HS-27A (cell line): Measurements from ENCODE around the gene ALK.

Experiments used
- DNase-seq: peaks from one replicate; pipeline ENCODE4 v3.0.0-alpha.2; 2012; ENCODE audit warnings: low read depth, missing footprints

Gene ALK

DNA sequence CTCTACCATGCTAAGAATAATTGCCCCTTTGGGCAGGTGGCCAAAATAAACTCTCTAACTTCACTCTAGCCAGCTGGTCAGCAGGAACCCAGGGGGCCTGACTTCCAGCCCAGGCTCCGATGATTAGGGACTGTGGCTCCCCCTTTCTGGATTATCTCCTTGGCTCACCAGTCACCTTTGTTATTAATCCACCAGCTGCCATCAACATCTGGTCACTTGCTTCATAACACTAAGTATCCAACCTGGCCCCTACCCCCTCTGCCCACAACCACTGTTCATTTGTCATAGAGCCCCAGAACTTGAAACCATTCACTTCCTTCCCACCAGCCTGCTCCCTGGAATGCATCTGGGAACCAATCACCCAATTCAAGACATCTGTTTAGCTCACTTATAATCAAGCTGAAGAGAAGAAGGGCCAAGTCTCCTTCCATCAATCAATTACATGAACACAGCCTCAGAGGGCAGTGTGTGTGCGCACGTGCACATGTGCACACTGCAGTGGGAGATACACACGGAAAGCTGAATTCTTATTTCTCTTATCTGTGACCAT, 215.1 kb downstream of the ALK start:
- DNase-seq = no peak

DNA sequence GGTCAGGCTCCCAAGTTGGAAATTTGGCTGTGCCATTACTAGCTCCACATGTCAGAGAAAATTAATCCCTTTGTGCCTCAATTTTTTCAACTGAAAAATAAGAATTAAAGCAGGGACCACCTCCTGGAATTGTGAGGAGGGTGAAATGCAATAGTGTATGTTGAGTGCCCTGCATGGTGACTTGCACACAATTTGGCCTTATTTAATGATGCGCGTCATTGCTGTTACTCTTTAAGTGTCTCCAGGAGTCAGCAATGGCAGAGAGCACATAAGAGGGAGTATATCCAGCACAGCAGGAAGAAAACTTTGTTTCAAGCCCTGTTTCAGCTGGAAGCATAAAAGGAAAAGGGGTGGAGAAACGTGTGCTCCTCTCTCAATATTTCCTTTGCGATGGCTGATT, 215.8 kb downstream of the ALK start:
- DNase-seq = no peak

DNA sequence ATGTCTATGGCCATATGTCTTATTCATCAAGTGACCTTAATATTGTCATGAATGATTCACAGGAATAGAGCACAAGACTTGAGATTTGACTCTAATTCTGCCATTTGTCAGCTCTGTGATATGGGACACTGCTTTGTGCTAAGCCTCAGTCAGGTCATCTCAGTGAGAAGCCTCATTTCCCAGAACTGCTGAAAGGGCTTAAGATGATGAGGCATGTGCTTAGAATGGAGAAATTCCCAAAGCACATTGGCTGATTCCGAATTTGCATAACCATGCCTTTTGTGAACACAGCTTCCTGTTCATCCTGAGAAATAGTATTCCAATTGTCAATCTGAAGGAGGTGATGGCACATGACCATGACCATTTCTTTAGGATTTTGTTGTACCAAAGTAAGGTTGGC, 218.1 kb downstream of the ALK start:
- no peak for DNase-seq

DNA sequence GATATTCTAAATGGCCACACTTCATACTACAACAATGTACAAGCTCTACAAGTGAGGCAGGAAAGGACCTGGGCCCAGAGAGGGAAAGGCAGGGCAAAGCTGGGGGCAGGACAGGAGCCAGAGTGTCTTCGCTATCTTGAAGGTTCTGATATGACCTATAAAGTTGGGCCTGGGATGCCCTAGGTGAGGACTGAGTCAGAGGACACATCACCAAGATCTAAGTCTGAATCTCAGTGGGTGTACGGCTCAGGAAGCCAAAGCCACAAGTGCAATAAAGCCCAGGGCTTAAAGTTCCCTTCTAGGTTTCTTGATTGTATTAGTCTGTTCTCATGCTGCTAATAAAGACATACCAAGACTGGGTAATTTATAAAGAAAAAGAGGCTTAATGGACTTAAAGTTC, 219.1 kb downstream of the ALK start:
- no peak for DNase-seq

DNA sequence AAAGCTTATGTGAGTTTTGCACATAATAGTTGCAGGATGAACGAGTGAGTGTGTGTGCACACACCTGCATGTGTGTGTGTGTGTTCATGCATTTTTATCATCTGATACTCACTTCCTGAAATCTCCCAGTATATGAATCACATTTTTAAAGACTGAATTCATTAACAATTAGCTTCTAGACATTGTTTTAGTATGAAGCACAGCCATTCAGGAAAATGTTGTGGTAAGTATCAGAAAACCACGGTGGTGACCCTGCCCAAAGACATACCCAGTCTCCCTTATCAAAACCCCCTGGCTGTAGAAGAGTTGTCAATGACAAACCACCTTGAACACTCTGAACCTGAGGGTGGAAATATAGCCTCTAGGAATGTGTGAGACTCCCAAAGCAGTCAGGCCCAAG, 220.8 kb downstream of the ALK start:
- peak; percentile 27 for DNase-seq

DNA sequence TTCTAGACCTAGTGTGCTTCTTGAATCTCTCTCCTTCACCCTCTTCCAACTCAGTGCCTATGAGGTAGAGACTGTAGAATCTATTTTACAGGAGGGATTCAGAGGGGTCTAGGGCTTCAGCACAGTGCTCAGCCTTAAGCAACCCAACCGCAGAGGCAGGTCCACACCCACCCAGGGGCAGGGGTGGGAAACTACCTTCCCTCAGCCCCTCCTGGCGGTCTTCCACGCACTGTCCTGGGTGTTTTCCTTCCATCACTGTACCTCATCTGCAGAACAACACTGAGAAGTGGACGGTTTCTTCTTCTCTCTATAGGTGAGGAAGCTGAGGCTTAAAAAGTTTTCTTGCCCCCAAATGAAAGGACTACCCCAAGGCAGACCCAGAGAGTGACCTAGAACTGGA, 222.3 kb downstream of the ALK start:
- no peak for DNase-seq

DNA sequence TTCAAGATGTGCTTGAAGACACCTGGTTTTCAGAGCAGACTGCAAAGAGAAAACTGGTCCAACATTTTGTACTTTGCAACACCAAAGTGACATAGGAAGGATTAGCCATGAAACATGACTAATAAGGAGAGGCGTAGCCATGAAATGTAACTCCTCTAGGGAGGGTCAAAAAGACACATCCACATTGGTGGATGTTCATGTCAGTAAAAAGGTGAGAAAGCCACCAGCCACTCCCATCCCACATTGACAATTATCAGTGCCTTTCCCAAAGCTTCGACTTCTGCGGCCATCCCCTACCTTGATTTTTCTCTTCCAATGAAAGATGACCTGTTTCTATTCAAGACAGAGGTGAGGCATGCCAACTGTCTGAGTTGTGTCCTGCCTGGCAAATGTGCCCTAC, 223.2 kb downstream of the ALK start:
- DNase-seq = no peak

DNA sequence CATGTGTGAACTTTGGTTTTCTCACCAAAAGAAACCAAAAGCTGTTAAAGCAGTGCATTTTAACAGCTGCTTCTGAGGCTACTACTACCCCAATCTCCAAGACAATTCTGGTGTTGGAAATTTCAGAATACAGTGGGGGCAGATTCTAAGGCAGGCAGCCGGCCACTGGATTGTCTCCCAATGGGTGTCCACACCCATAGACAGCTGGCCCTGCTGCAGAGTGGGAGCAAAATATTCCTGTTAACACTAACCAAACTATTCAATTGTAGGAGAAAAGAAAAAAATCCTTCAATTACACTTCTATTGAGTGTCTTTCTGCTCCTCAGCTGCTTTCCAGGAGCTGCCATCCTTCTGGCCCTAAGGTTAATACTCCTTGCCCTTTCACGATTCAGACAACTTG, 223.7 kb downstream of the ALK start:
- DNase-seq = no peak

DNA sequence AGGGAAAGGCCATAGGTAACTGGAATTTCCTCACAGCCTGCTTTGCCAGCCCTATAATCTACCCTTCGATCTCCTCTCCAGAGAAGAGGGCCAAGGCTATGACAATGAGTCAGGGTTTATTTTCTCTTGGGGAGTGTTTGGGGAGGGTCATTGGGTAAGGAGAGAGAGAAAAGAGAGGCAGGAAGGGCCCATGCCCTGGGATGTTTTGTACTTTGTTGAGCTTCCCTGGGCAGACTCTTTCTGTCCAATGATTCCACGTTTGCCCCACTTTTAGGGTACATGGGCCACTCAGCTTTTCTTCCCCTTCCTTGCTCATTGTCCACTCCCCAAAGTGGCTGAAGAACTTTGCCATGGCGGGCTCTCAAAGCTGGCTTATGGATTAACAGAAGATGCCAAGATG, 224.2 kb downstream of the ALK start:
- no peak for DNase-seq

DNA sequence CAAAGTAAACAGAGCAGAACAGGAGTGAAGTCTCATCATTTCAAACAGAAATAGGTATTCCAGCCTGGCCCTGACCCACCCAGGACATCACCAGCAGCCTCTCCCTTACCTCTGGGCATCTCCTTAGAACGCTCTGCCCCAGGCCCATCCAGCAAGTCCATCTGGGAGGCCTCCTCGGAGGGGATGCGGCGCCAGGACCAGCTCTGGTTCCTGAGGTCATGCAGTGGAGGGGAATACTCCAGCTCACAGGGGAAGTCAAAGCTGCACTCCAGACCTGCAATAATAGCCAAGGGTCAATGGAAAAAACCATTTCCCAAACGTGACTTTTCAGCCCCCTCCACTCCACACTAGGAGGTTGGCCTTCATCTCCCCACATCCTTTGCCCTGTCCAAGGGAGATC, 226.6 kb downstream of the ALK start:
- DNase-seq = no peak

DNA sequence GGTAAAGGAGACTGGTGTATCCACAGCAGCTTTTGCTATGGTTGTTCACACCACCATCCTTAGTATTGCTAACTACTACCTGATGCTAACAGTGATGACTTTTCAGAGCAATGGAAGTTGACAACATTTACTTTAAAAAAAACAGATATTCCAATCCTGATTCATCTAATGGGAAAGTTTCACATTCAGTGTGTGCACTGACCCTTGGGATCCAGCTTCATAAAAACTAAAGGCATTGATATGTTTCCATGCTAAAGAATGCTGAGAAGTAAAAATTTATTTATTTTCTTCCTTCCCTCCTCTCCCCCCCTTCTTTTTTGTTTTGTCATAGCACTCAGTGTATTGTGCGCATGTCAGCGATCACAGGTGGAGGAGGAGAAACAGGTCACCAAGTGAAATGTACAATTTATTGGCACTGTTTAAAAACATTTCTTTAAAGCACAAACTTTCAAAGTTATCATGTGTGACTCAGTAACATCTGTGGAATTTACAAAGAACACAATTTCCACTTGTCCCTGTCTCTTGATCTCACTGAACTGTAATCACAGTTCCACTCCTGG, 229.9 kb downstream of the ALK start:
- no peak for DNase-seq

DNA sequence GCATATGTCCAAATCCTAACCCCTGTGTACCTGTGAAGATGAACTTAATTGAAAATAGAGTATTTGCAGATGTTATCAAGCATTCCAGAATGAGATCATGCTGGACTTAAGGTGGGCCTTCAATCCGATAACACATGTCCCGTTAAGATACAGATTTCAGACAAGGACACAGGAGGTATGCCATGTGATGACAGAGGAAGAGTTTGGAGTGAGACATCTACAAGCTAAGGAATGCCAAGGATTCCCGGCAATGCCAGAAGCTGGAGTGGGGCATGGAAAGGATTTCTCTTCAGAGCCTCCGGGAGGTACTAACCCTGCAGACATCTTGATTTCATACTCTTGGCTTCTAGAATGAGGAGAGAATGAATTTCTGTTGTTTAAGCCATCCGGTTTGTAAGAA, 231.7 kb downstream of the ALK start:
- no peak for DNase-seq

DNA sequence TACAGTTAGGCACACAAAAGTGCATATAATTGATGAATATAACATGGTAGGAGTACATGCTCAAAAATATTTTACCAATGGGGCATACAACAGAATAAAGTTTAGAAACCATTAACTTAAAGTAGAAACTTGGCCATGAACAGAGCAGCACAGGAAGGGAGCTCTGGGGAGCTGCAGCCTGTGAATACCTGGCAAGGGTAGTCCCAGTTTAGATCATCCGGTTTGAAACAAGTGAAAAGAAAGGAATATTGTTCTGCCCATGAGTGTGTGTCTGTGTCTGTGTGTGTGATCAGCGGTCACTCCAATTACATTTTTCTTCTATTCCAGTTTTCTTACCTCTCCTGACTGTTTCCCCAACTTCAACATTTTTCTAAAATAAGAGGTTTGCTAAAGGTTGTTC, 233.0 kb downstream of the ALK start:
- DNase-seq = no peak

DNA sequence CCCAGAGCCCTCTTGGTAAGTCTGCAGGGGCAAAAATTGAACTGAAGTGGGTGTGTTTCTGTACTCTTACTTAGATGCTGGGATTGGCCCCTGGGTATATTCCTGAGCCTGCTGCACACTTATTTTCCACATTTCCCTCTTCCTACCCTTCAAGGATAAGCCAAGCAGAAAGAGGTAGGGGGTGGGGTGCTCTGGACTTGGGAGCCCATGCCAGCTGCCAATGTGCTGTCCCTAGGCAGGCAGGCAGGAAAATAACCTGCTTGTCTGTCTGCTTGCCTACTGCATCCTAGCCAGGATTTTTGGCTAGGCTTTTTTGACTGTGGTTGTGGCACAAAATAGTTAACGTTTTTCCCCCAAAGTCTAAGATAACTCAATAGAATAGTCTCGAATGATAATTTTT, 234.3 kb downstream of the ALK start:
- DNase-seq = no peak

DNA sequence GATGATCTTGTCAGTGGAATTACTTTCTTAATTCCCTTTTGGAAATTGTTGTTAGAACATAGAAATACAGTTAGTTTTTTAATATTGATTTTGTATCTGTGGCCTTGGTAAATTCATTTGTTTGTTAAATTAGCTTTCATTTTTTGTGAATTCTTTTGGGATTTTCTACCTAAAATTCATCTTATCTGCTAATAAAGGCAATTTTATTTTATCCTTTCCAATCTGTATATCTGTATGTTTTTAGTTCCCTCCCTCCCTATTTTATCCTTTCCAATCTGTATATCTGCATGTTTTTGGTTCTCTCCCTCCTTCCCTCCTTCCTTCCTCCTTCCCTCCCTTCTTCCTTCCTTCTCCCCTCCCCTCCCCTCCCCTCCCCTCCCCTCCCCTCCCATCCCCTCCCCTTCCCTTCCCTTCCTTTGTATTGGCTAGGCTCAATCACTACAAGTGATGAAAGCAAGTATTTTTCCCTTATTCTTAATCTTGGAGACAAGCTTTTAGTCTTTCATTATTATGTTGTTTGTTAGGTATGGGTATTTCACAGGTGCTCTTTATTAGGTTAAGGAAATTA, 244.4 kb downstream of the ALK start:
- no peak for DNase-seq

DNA sequence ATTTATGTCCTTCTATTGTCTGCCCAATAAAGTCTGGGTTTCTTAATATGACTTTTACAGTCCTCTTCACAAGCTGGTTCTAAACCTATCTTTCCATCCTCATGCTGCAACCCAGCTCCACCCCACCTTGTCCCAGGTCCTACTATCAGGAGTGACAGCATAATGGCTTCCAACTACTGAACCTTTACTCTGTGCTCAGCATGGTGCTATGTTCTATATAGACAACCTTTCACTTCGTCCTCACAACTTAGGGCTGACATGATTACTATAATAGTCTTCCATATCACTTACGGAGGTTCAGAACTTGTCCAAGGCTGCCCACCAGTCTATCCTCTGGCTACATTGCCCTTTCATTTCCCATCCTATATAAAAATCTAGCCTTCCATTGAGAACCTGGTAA, 256.8 kb downstream of the ALK start:
- no peak for DNase-seq

DNA sequence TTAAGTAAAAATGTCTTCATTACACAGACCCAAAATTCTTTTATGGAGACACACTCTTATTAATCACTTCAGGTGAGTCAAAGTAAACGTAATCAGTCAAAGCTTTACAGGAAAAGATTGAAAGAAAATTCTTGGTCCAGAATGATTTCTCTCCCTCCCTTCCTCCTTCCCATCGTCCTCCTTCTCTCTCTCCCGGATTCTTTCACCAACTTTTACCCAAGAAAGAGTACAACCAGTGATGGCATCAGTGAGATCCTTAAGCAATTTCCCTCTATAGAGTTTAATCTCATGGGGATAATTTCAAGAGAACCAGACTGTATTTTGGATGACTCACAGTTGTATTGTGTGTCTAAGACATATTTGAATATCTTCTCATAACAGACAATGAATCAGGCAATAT, 258.1 kb downstream of the ALK start:
- peak; percentile 29 for DNase-seq

DNA sequence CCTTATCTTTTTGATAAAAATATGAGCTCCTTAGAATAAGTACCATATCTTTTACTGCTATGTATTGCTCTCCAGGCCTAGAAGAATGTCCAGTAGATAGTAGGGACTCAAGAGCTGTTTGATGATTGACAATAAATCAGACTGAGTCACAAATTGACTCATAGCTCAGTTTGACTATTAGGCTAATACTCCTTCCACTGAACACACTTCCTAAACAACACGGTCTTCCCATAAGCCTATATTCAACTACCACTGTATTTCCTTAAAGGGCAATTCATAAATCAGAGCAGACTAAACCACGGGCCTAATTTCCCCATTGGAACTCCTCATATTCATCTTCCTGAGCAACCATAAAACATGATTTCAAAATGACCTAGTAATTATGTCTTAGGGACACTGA, 258.5 kb downstream of the ALK start:
- DNase-seq = no peak

DNA sequence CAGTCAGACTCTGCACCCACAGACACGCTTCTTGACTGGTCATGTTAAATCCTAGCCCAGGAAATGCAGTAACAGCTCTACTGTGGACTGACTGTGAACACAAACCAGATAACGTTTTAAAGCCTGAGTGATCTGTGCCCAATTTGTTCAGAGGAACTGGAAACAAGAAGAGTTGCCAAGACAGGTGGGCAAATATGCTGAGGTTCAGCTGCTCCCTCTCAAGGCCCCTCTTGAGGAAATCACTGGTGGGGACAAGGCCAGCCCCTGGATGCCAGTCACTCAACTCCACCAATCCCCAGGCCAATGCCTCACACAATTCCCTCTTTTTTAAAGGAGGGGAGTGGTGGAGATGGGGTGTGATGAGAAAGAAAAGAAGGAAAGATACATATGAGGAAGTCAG, 261.2 kb downstream of the ALK start:
- no peak for DNase-seq

DNA sequence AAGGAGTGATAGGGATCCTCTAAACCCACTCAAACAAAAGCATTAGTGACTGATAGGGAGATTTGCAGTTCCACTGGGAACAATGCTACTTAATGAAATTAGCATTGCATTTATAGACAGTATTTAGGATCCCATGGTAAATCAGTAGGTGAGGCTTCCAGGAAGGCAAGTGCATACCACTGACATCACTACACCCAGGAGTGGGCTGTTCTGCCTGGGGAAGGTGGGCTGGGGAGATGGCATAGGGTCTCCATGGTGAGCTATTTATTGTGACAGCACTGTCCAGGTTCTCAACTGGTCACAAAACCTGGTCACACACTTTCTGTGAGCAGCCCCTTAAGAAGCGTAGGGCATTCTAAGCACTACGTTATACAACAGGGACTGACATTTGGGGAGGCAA, 262.2 kb downstream of the ALK start:
- no peak for DNase-seq

DNA sequence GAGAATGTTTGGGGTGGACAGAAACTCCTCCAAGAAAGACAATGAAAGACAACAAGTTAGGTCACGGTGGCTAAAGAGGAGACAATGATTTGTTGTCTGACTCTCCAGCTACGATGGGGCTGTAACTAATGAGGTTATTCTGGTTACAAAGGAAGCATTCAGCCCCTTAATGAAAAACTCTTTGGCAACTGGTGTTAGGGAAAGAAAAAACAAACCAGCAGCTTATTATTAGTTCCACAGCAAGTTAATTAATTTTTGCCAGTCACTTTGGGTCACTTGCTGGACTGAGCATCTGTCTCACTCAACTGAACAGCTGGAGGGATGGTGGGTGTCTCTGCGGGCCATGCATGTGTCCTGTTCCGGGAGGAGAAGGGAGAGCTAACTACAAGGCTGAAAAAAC, 263.7 kb downstream of the ALK start:
- DNase-seq = no peak

DNA sequence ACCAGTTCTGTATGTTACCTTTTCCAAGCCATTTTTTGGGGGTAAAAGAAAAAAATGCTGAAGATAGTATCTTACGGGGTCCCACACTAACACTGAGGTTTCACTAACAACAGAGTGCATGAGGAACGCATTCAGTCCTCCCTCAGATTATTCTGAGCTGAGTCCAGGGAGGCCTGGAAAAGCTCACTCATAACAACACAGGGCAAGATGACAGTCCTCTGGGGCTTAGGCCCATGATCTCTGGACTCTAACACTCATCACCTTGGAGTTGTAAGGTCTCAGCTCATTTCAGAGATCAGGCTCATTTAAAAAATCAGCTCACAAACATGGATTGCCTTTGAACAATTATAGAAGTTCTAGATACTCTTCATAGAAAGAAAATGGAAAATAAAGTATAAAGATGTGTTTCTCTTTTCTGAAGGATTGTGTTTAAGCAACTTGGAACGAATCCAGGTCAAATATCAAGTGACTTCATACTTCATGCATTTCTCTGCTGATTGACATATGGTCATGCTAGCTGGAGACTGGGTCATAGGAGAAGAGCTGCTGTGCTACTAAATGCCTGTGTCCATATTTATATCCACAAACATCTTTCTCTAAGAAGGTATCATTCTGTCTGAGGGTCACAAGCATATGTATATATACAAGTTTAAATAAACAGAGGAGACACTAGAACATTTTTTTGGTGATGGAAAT, 265.8 kb downstream of the ALK start:
- DNase-seq = no peak

DNA sequence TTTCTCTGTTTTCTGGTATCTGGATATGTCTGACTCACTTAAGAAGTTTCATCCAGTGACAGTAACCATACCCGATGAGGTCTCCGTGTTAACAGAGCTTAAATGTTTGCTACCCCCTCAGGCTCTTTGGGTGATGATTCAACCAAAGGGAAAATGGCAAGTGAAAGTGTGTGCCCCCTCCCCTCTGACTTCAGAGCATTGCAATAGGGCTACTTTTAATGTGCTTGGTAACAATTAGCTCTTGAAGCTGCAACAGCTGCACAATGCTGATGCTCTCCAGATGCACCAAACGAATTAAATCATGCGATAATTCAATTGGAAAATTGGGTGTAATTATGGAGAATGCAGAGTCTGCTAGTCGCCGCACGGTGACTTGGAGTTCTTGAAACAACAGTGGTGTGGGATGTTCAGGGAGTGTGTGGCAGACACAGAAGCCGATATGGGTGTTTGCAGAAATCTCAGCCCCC, 270.7 kb downstream of the ALK start:
- no peak for DNase-seq

DNA sequence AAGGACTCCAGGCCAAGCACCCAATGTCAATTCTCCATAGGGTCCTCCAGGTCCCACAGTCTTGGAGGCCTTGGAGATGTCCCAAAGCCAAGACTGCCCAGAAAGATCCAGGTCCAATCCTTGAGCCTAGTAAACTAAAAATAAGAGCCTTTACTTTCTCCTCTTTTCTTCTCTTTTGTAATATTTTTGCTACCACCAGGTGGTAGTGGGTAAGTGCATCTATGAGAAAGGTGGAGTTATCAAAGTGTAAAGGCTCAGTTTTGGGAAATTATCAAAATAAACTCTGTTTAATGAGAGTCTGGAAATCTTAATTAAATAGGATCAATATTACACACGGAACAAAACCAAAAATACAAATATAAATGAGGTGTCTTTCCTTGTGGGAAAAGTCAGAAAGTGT, 276.4 kb downstream of the ALK start:
- DNase-seq = no peak
